GM12878 (cell line): Measurements from ENCODE around the gene HEG1. TPM values are rescaled to one million over a fixed set of nuclear protein-coding genes. Genes with fewer than 3 reads are reported as not detected.

ENCODE experiments used
- BCL11A ChIP-seq: IDR thresholded peaks from 2 replicates; pipeline ENCODE4 v1.6.1; 2011; ENCODE audit warnings: low read depth, low read length
- BMI1 ChIP-seq: fragments of 450-650 bp; IDR thresholded peaks from 2 replicates; pipeline ENCODE4 v1.6.1; 2016; ENCODE audit warnings: mild to moderate bottlenecking, moderate library complexity, borderline replicate concordance
- CUX1 ChIP-seq: IDR thresholded peaks from 2 replicates; pipeline ENCODE4 v1.6.1; 2012; ENCODE audit warnings: improper control_type of control experiment, low read depth, low read length; ENCODE audit not compliant: insufficient replicate concordance
- E2F8 ChIP-seq: fragments of 450-650 bp; IDR thresholded peaks from 2 replicates; pipeline ENCODE4 v1.6.1; 2018; ENCODE audit warnings: mild to moderate bottlenecking, low read depth, moderate library complexity; ENCODE audit not compliant: partially characterized antibody
- EZH2 ChIP-seq: IDR thresholded peaks from 2 replicates; pipeline ENCODE4 v1.6.1; 2012; ENCODE audit warnings: low read depth, mild to moderate bottlenecking, control low read depth, inconsistent platforms, low read length, borderline replicate concordance; ENCODE audit not compliant: control insufficient read depth
- IKZF1 ChIP-seq: fragments of 450-650 bp; conservative IDR thresholded peaks from 2 replicates; pipeline ENCODE4 v1.6.1; 2017; ENCODE audit warnings: antibody characterized with exemption, mild to moderate bottlenecking
- KAT2A ChIP-seq: conservative IDR thresholded peaks from 2 replicates; pipeline ENCODE4 v1.6.1; 2011; ENCODE audit warnings: low read depth, low read length; ENCODE audit not compliant: control insufficient read depth
- MEF2B ChIP-seq: fragments of 450-650 bp; IDR thresholded peaks from 2 replicates; pipeline ENCODE4 v1.6.1; 2018; ENCODE audit warnings: mild to moderate bottlenecking, moderate library complexity; ENCODE audit not compliant: partially characterized antibody, poor library complexity, severe bottlenecking
- NBN ChIP-seq: fragments of 450-650 bp; IDR thresholded peaks from 2 replicates; pipeline ENCODE4 v1.6.1; 2016
- NKRF ChIP-seq: fragments of 450-650 bp; conservative IDR thresholded peaks from 2 replicates; pipeline ENCODE4 v1.6.1; 2017; ENCODE audit warnings: mild to moderate bottlenecking, moderate library complexity
- NR2C2 ChIP-seq: IDR thresholded peaks from 2 replicates; pipeline ENCODE4 v1.6.1; 2011; ENCODE audit warnings: borderline replicate concordance, low read depth; ENCODE audit not compliant: control insufficient read depth, insufficient read length
- PML ChIP-seq: IDR thresholded peaks from 2 replicates; pipeline ENCODE4 v1.6.1; 2012; ENCODE audit warnings: low read length, inconsistent platforms
- SMARCA5 ChIP-seq: fragments of 450-650 bp; IDR thresholded peaks from 2 replicates; pipeline ENCODE4 v1.6.1; 2017; ENCODE audit warnings: mild to moderate bottlenecking
- SP1 ChIP-seq: IDR thresholded peaks from one replicate; pipeline ENCODE4 v1.6.1; 2011; ENCODE audit warnings: low read depth, low read length
- SRF ChIP-seq, 2 experiments: IDR thresholded peaks; 2 replicates each; pipeline ENCODE4 v1.6.1; 2011; ENCODE audit warnings: low read depth in 2 of 2, low read length in 2 of 2, mild to moderate bottlenecking in 1 of 2, moderate library complexity in 1 of 2
- SUPT20H ChIP-seq: IDR thresholded peaks from 2 replicates; pipeline ENCODE4 v1.6.1; 2011; ENCODE audit warnings: low read depth, mild to moderate bottlenecking, low read length, moderate library complexity, borderline replicate concordance; ENCODE audit not compliant: control insufficient read depth
- ZNF24 ChIP-seq: fragments of 450-650 bp; IDR thresholded peaks from 2 replicates; pipeline ENCODE4 v1.6.1; 2017; ENCODE audit warnings: antibody characterized with exemption, mild to moderate bottlenecking
- polyA plus RNA-seq, 11 experiments: library from polyadenylated mRNA; depleted of rRNA in 4 of 11; unstranded in 6 of 11; stranded (reverse) in 5 of 11; fragments of >200 nt; fragmentation: Nextera tagmentation in 4 of 11; fragmentation: Illumina TruSeq in 1 of 11; extraction: Ambion mirVana in 4 of 11; extraction: Trizol in 1 of 11; gene quantifications; 1 replicate in 1 of 11; 2 replicates in 10 of 11; pipeline versions ENCODE4 v1.2.1 to v1.2.3, GENCODE V29; 2011 to 2016; ENCODE audit warnings: inconsistent platforms in 2 of 11, missing spikeins in 2 of 11, low read depth in 1 of 11
- total RNA-seq, 4 experiments: library from RNA; depleted of rRNA in 3 of 4; stranded (reverse); fragments of >200 nt in 3 of 4; fragmentation: Illumina TruSeq in 1 of 4; extraction: Trizol in 1 of 4; gene quantifications; 2 replicates each; pipeline versions ENCODE4 v1.2.1 to v1.2.3, GENCODE V29; 2013 to 2021
- TF ChIP-seq, protein P1 (sequence below): fragments of 450-650 bp; IDR thresholded peaks from 2 replicates; pipeline ENCODE4 v1.6.1; 2017; ENCODE audit warnings: mild to moderate bottlenecking, low read depth, inconsistent platforms; ENCODE audit not compliant: poor library complexity, severe bottlenecking

The HEG1 gene
- total and polyA plus RNA-seq, 10 of the 15 experiments (the other 5 are each of a cell fraction or from before 2014, with no cell fraction given): 2.2 to 32.1 (median 7.6) TPM

DNA sequence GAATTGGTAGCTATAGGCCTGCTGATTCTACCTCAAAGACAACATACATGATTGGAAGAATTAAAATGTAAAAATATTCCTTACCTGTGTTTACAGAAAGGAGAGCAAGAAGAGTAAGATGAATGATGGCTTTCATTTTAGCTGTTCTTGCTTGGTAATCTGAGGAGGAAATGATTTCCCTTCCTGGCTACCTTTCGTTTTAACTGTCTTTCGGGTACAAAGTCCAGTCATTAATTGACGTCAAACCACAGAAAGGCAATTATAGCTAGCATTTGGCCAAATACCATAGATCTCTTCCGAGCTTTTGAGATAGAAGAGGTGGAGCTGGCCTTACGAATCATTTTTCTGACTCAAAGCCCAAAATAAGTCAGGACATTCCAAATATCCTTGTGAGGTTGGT, 121.2 kb downstream of the HEG1 start, which contains the start of gene MUC13 (continued):
- TF ChIP-seq, protein P1, sequence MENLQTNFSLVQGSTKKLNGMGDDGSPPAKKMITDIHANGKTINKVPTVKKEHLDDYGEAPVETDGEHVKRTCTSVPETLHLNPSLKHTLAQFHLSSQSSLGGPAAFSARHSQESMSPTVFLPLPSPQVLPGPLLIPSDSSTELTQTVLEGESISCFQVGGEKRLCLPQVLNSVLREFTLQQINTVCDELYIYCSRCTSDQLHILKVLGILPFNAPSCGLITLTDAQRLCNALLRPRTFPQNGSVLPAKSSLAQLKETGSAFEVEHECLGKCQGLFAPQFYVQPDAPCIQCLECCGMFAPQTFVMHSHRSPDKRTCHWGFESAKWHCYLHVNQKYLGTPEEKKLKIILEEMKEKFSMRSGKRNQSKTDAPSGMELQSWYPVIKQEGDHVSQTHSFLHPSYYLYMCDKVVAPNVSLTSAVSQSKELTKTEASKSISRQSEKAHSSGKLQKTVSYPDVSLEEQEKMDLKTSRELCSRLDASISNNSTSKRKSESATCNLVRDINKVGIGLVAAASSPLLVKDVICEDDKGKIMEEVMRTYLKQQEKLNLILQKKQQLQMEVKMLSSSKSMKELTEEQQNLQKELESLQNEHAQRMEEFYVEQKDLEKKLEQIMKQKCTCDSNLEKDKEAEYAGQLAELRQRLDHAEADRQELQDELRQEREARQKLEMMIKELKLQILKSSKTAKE: no peak
- TF ChIP-seq SP1 (no peak), IKZF1 (peak; percentile 76), PML (no peak), NBN (peak; percentile 62; the same call in 1 of the 2 replicates), MEF2B (peak; percentile 19), NKRF (no peak), E2F8 (no peak), SMARCA5 (no peak), SRF (IDR thresholded peaks at IDR 0.05; ENCODE audit: low read depth in 2 of 2, low read length in 2 of 2) (no peak), CUX1 (no peak), SUPT20H (no peak), ZNF24 (peak; percentile 82), KAT2A (no peak), BCL11A (peak; percentile 72; the same call in 1 of the 2 replicates), NR2C2 (no peak), BMI1 (0 out of 2 replicates have a peak, but pooled peaks have one; percentile 23), EZH2 (no peak)
